Common myeloid progenitor, CD34-positive (primary cell): Measurements from ENCODE around the gene RPL7L1. TPM values are rescaled to one million over a fixed set of nuclear protein-coding genes. Genes with fewer than 3 reads are reported as not detected.

Source experiments
- CTCF ChIA-PET: fragments of 350-600 bp; sonication (Branson Sonifier 250); formaldehyde crosslinking; loops from one replicate; lab custom pipeline; 2021; ENCODE audit warnings: antibody characterized with exemption; lab: Charles Lee
- POLR2A ChIA-PET: fragments of 350-600 bp; sonication (Branson Sonifier 250); formaldehyde crosslinking; loops from one replicate; lab custom pipeline; 2021; ENCODE audit warnings: antibody characterized with exemption; lab: Charles Lee
- DNase-seq, 3 donors: peaks; one replicate each; pipeline versions ENCODE4 v3.0.0 to v3.0.0-alpha.2; 2013
- H3K27ac ChIP-seq, 2 experiments: 1 replicate in 1 of 2; 2 replicates in 1 of 2; pipeline ENCODE4 v1.7.0; 2013; ENCODE audit warnings: inconsistent platforms in 2 of 2, low read length in 2 of 2, mild to moderate bottlenecking in 2 of 2, low read depth in 1 of 2, moderate library complexity in 1 of 2; ENCODE audit not compliant: severe bottlenecking in 2 of 2, insufficient read depth in 1 of 2, poor library complexity in 1 of 2
- H3K27me3 ChIP-seq, 5 experiments: replicated peaks in 2 of 5; 1 replicate in 3 of 5; 2 replicates in 2 of 5; pipeline versions ENCODE4 v1.6.1 to v1.7.0; 2013; ENCODE audit warnings: low read length in 4 of 5, mild to moderate bottlenecking in 2 of 5, moderate library complexity in 2 of 5, inconsistent platforms in 1 of 5; ENCODE audit not compliant: insufficient read depth in 5 of 5, control insufficient read depth in 4 of 5
- H3K36me3 ChIP-seq, 4 experiments: 1 replicate in 2 of 4; 2 replicates in 2 of 4; pipeline versions ENCODE4 v1.6.1 to v1.7.0; 2013; ENCODE audit warnings: low read length in 3 of 4, control low read depth in 1 of 4, mild to moderate bottlenecking in 1 of 4; ENCODE audit not compliant: control insufficient read depth in 4 of 4, insufficient read depth in 4 of 4
- H3K4me1 ChIP-seq, 4 experiments: 1 replicate in 3 of 4; 2 replicates in 1 of 4; pipeline versions ENCODE4 v1.6.1 to v1.7.1; 2013; ENCODE audit warnings: low read length in 3 of 4, mild to moderate bottlenecking in 3 of 4, control low read depth in 1 of 4, inconsistent platforms in 1 of 4, moderate library complexity in 1 of 4; ENCODE audit not compliant: control insufficient read depth in 4 of 4, insufficient read depth in 4 of 4; ENCODE audit errors: control extremely low read depth in 1 of 4
- H3K4me3 ChIP-seq, 7 experiments: 1 replicate in 4 of 7; 2 replicates in 3 of 7; pipeline versions ENCODE4 v1.5.1 to v1.7.0; 2013; ENCODE audit warnings: mild to moderate bottlenecking in 7 of 7, low read length in 6 of 7, moderate library complexity in 6 of 7, inconsistent platforms in 2 of 7, low read depth in 2 of 7, control low read depth in 1 of 7; ENCODE audit not compliant: insufficient read depth in 4 of 7, control insufficient read depth in 1 of 7; ENCODE audit errors: extremely low read depth in 1 of 7
- H3K9me3 ChIP-seq, 5 experiments: 1 replicate in 4 of 5; 2 replicates in 1 of 5; pipeline versions ENCODE4 v1.6.1 to v1.7.1; 2013; ENCODE audit warnings: low read length in 4 of 5, mild to moderate bottlenecking in 2 of 5, inconsistent platforms in 1 of 5, low read depth in 1 of 5, moderate library complexity in 1 of 5; ENCODE audit not compliant: control insufficient read depth in 4 of 5, insufficient read depth in 2 of 5; ENCODE audit errors: control extremely low read depth in 1 of 5
- WGBS: methylation state at CpG from one replicate; pipeline ENCODE4 v1.1.5; 2013; ENCODE audit not compliant: insufficient coverage; 5-methylcytosine and 5-hydroxymethylcytosine counted together
- polyA plus RNA-seq: library from polyadenylated mRNA; unstranded; fragments of 120-200 nt; gene quantifications from one replicate; pipeline ENCODE4 v1.2.1, GENCODE V29; 2013

The RPL7L1 gene
- 79.0 TPM for polyA plus RNA-seq

DNA sequence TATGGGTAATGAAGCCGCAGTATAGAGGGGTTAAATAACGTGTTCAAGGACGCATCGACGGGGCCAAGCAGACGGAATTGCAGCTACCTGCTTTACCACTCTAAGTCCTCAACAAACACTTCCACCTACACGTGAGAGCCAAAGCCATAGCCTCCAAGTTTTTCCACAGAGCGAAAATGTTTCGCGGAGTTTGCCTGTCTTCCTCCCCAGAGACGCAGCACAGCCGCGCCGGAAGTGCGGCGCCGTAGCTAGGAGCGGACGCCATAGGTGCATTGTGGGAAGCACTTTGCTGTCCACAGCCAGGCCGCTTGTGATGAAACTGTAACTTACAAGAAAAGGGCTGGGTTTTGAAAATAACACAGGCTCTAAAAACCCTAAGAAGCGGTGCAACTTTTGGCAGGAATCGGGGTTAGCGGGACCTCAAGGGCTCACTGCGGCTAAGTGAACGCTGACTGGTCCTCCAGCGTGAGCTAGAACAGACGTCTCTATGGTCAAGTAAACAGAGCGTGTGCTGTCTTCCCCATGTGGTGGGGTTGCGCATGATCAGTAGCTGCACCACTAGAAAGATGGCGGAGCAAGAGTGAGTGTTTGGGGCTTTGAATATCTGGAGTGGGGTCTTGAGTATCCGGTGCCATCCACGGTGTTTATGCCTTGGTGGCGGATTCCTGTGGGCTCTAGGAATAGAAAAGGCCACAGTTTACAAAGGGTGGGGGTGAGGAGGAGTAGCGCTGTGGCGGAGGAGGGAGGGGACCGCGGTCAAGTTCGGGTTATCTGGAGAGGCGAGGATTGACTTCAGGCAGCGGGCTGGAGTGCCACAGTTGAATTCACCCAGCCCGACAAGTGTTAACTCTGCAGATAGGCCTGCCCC, at the start of gene RPL7L1:
TSS of gene RPL7L1 (plus strand) at position 245 of the 868 bp plus-strand sequence. CDS start at position 540, 295 bp downstream.
- ChIA-PET POLR2A (interaction anchor here (0.5 to 2.4 kb wide), 15 partner anchors 11 to 829 kb away, joined by 3 to 13 read pairs (median 4); partner anchors contain the start of genes TAF8 and TBCC), CTCF (interaction anchor here (0.6 to 5.7 kb wide), 11 partner anchors 9 to 227 kb away, joined by 3 to 58 read pairs (median 3); a partner anchor contains a TSS)
- Histone ChIP-seq H3K4me3 (peak within 1 kb of the TSS; percentile 63 to 99 (median 92)), H3K9me3 (no peaks in the 10 kb centered on the region), H3K4me1 (peaks cover 0 to 19% (median 12%) of the 10 kb centered on the region in 4 experiments), H3K36me3 (peaks cover 8 to 22% (median 17%) of the 10 kb centered on the region in 4 experiments), H3K27ac (peak within 1 kb of the TSS; percentile 93 to 97), H3K27me3 (no peaks in the 10 kb centered on the region)
- DNase-seq = peak; percentile 90 to 94 (median 91)
- under 1% methylated on average over 38 of the region's 41 CpGs for WGBS

DNA sequence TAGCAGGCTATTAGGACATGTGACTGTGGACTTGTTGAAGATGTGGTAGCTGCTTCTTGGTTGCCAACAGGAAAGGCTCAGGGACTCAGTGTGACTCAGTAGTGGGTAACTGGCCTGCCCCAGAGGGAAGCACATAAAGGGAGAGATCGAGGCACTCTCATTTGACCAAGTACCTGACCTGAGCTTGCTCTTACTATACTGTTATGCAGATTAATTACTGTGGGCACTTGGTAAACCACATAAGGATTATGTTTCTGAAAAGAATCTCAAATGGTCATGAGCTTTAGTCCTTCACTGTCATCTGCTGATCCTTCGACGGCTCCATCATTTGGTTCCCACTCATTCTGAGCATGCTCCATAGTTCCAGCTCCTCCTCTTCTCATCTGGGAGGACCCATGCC, 48.2 kb upstream of the RPL7L1 start:
- Histone ChIP-seq H3K4me1 (no peaks in the 10 kb centered on the region), H3K9me3 (no peaks in the 10 kb centered on the region), H3K27me3 (no peaks in the 10 kb centered on the region), H3K27ac (no peak overlapping the region), H3K4me3 (no peak overlapping the region), H3K36me3 (peaks cover 19 to 53% (median 33%) of the 10 kb centered on the region in 4 experiments)
- ChIA-PET POLR2A (no interaction called here), CTCF (interaction anchor here (0.9 to 1.8 kb wide), 4 partner anchors 11 to 127 kb away, joined by 3 to 4 read pairs (median 4); no protein-coding TSS in a partner anchor)
- no peak for DNase-seq
- 100% methylated on average over 1 of the region's 3 CpGs for WGBS

DNA sequence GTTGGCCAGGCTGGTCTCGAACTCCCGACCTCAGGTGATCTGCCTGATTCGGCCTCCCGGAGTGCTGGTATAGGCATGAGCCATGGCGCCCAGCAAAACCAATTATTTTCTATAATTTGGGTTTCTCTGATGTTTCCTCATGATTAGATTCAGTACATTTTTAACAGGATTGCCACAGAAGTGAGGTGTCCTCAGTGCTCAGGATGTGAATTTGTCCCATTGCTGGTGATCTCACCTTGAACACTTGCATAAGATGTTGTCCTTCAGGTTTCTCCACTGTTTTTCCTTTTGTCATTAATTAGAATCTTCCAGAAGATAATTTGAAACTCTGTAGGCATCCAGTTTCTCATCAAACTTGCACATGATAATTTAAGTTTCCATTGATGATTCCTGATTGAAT, 45.4 kb upstream of the RPL7L1 start:
- ChIA-PET POLR2A (no interaction called here), CTCF (interaction anchor here (1.3 kb wide), 1 partner anchor 173 kb away, joined by 6 read pairs; no protein-coding TSS in a partner anchor)
- no peaks in the 10 kb centered on the region for H3K9me3 ChIP-seq
- no peak for DNase-seq
- H3K36me3 ChIP-seq = peaks cover 14 to 31% (median 25%) of the 10 kb centered on the region in 4 experiments
- no peak overlapping the region for H3K4me3 ChIP-seq
- no peaks in the 10 kb centered on the region for H3K27me3 ChIP-seq
- no peaks in the 10 kb centered on the region for H3K4me1 ChIP-seq
- no peak overlapping the region for H3K27ac ChIP-seq
- 98% methylated on average over 5 of the region's 5 CpGs for WGBS

DNA sequence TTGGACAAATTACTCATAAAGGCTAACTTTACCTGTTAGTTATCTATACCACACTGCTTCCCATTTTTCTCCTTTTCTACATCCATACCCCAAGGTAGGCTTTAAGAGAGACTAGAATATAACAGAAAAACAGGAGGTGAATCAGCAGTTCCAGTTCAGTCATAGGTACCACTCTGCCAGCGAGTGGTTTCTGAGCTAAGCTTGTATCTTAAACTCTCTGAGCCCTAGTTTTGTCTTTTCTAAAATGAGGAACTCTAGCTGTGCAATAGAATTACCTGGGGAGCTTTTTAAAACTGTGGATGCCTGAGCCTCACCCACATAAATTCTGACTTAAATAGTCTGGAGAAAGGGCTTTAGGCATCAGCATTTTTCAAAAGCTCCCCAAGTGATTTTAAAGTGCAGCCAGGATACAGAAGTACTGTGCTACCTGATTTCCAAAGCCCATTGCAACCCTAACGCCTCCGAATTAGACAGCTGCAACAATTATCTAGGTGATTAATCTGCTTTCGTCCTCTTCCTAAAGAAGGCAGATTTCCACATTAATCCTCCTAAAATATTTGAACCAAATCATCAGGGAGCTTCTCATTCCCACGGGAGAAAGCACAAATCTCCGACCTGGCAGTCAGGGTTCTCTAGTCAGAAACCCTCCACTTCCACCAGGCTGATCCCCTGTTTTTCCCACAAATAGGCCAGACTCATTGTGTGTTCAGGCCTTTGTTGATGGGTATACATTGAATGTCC, 37.4 kb upstream of the RPL7L1 start:
- Histone ChIP-seq H3K36me3 (peaks cover 3 to 11% (median 7%) of the 10 kb centered on the region in 4 experiments), H3K9me3 (no peaks in the 10 kb centered on the region), H3K4me1 (peaks cover 0 to 7% (median 2%) of the 10 kb centered on the region in 4 experiments), H3K4me3 (no peak overlapping the region), H3K27ac (no peak overlapping the region), H3K27me3 (no peaks in the 10 kb centered on the region)
- ChIA-PET CTCF (interaction anchor here (0.8 to 1.8 kb wide), 3 partner anchors 18 to 116 kb away, joined by 4 to 6 read pairs (median 4); no protein-coding TSS in a partner anchor), POLR2A (interaction anchor here (0.7 kb wide), 1 partner anchor 77 kb away, joined by 3 read pairs; no protein-coding TSS in a partner anchor)
- 81% methylated on average over 6 of the region's 6 CpGs for whole genome bisulfite sequencing
- peak in 2 of 3 donors; percentile 30 to 32 for DNase-seq

DNA sequence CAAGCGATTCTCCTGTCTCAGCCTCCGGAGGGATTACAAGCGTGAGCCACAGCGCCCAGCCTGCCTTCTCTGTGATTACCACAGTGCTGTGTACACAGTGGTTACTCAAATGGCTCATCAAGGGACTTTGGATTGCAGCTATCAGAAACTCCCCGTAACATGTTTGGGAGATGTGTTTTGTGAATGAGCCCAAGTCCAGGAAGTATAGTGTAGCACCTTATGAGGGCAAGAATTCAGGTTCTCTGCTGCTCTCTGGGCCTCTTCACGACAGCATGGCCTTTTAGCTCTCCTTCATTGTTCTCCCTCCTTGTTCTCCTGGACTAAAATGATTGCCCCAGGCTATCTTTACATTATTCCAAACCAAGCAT, 34.1 kb upstream of the RPL7L1 start:
- no peaks in the 10 kb centered on the region for H3K9me3 ChIP-seq
- no peak overlapping the region for H3K27ac ChIP-seq
- DNase-seq = no peak
- H3K4me3 ChIP-seq = no peak overlapping the region
- POLR2A ChIA-PET = no interaction called here
- CTCF ChIA-PET = interaction anchor here (1.2 to 1.7 kb wide), 2 partner anchors 24 to 34 kb away, joined by 4 read pairs; no protein-coding TSS in a partner anchor
- H3K27me3 ChIP-seq = no peaks in the 10 kb centered on the region
- peaks cover 0 to 9% (median 4%) of the 10 kb centered on the region in 4 experiments for H3K36me3 ChIP-seq
- WGBS = 90% methylated on average over 6 of the region's 6 CpGs
- peaks cover 0 to 7% (median 2%) of the 10 kb centered on the region in 4 experiments for H3K4me1 ChIP-seq

GRCh38 chr6:42846505-42846904, 32.9 kb upstream of the RPL7L1 start:
- no peak overlapping the region for H3K4me3 ChIP-seq
- CTCF ChIA-PET = interaction anchor here (0.6 to 1.4 kb wide), 4 partner anchors 10 to 184 kb away, joined by 3 read pairs; no protein-coding TSS in a partner anchor
- no peak overlapping the region for H3K27ac ChIP-seq
- peaks cover 0 to 9% (median 5%) of the 10 kb centered on the region in 4 experiments for H3K36me3 ChIP-seq
- H3K27me3 ChIP-seq = no peaks in the 10 kb centered on the region
- peaks cover 0 to 6% (median 2%) of the 10 kb centered on the region in 4 experiments for H3K4me1 ChIP-seq
- no peak for DNase-seq
- POLR2A ChIA-PET = no interaction called here
- H3K9me3 ChIP-seq = no peaks in the 10 kb centered on the region
- 100% methylated on average over 2 of the region's 2 CpGs for WGBS
